Fibroblast of pulmonary artery (primary cell): Measurements from ENCODE around the gene TBC1D30.

Source experiments
- DNase-seq: peaks from one replicate; pipeline ENCODE4 v3.0.0-alpha.2; 2010; ENCODE audit warnings: low read depth
- H3K4me3 ChIP-seq: replicated peaks from 2 replicates; pipeline ENCODE4 v1.5.1; 2011; ENCODE audit warnings: low read depth, mild to moderate bottlenecking, control low read depth, low read length, moderate library complexity
- CTCF ChIP-seq: IDR thresholded peaks from 2 replicates; pipeline ENCODE4 v1.5.1; 2011; ENCODE audit warnings: mild to moderate bottlenecking, control low read depth, low read length, inconsistent platforms; ENCODE audit errors: missing control alignments

Gene TBC1D30

GRCh38 chr12:64883264-64884163, 59.1 kb downstream of the TBC1D30 start:
- no peak for DNase-seq
- peak; percentile 2 for TF ChIP-seq CTCF
- H3K4me3 ChIP-seq: no peak overlapping the region

- TF ChIP-seq CTCF: no peak
- H3K4me3 ChIP-seq: no peak overlapping the region
- DNase-seq: no peak
Observed at GRCh38 chr12:64884164-64884542, 59.7 kb downstream of the TBC1D30 start.

- H3K4me3 ChIP-seq: no peak overlapping the region
- no peak for DNase-seq
- no peak for TF ChIP-seq CTCF
Observed at GRCh38 chr12:64884728-64885127, 60.3 kb downstream of the TBC1D30 start.

GRCh38 chr12:64889434-64890216, 65.2 kb downstream of the TBC1D30 start:
- H3K4me3 ChIP-seq: no peak overlapping the region
- DNase-seq: no peak
- no peak for TF ChIP-seq CTCF

GRCh38 chr12:64890873-64891468, 66.5 kb downstream of the TBC1D30 start:
- peak; percentile 65 for TF ChIP-seq CTCF
- no peak overlapping the region for H3K4me3 ChIP-seq
- DNase-seq: peak; percentile 82

- TF ChIP-seq CTCF: no peak
- H3K4me3 ChIP-seq: no peak overlapping the region
Observed at GRCh38 chr12:64891629-64892028, 67.2 kb downstream of the TBC1D30 start.

More at GRCh38 chr12:64891629-64892028, 67.2 kb downstream of the TBC1D30 start:
- no peak for DNase-seq
